Testis (tissue), 3 donors: ENCODE results near the gene RPN2. TPM values are rescaled to one million over a fixed set of nuclear protein-coding genes. Genes with fewer than 3 reads are reported as not detected.

Experiments used
- DNase-seq: peaks from one replicate; pipeline ENCODE4 v3.0.0-alpha.2; 2019
- H3K27ac ChIP-seq, 2 donors: fragments of 200-600 bp; sonication (generic); one replicate each; pipeline ENCODE4 v1.5.1; 2019
- H3K27me3 ChIP-seq: fragments of 200-600 bp; sonication (generic); one replicate; pipeline ENCODE4 v1.5.1; 2019
- H3K36me3 ChIP-seq: fragments of 200-600 bp; sonication (generic); one replicate; pipeline ENCODE4 v1.5.1; 2017; ENCODE audit warnings: low read depth; ENCODE audit errors: missing control alignments
- H3K4me1 ChIP-seq: fragments of 200-600 bp; sonication (generic); one replicate; pipeline ENCODE4 v1.5.1; 2019
- H3K4me3 ChIP-seq, 2 donors: fragments of 200-600 bp; sonication (generic); one replicate each; pipeline ENCODE4 v1.5.1; 2017 to 2019
- H3K9me3 ChIP-seq: fragments of 200-600 bp; sonication (generic); one replicate; pipeline ENCODE4 v1.5.1; 2017
- POLR2A ChIP-seq: fragments of 450-650 bp; IDR thresholded peaks from one replicate; pipeline ENCODE4 v1.6.1; 2017; ENCODE audit warnings: antibody characterized with exemption, mild to moderate bottlenecking, moderate library complexity
- WGBS, 2 donors: methylation state at CpG; one replicate each; pipeline ENCODE4 v1.1.5; 2018; 5-methylcytosine and 5-hydroxymethylcytosine counted together
- intact Hi-C: fragments of 100-400 bp; cut with DNase I; formaldehyde crosslinking; loops from one replicate; pipeline ENCODE4 v1.15.1; 2023; ENCODE audit warnings: low total_unique reads
- polyA plus RNA-seq: library from polyadenylated mRNA; stranded (reverse); fragments of 350-450 nt; fragmentation: Illumina TruSeq; extraction: RNeasy Lipid Tissue Mini Kit (QIAGEN cat#74804); gene quantifications from one replicate; pipeline ENCODE4 v1.2.3, GENCODE V29; 2014; ENCODE audit warnings: low read depth, low replicate concordance; ENCODE audit not compliant: insufficient read depth
- total RNA-seq, 2 donors: library from RNA; depleted of rRNA; stranded (reverse); fragments of >200 nt; gene quantifications; one replicate each; pipeline ENCODE4 v1.2.3, GENCODE V29; 2016
- TF ChIP-seq, protein P1 (sequence below), 3 experiments: fragments of 450-650 bp in 2 of 3; fragments of 200-600 bp in 1 of 3; sonication (generic) in 1 of 3; IDR thresholded peaks; one replicate each; pipeline ENCODE4 v1.5.1; 2016 to 2019; ENCODE audit warnings: antibody characterized with exemption in 3 of 3, mild to moderate bottlenecking in 2 of 3, moderate library complexity in 1 of 3

RPN2 gene
- total and polyA plus RNA-seq, 3 donors from 2014 or later: 200 to 284 (median 235) TPM

DNA sequence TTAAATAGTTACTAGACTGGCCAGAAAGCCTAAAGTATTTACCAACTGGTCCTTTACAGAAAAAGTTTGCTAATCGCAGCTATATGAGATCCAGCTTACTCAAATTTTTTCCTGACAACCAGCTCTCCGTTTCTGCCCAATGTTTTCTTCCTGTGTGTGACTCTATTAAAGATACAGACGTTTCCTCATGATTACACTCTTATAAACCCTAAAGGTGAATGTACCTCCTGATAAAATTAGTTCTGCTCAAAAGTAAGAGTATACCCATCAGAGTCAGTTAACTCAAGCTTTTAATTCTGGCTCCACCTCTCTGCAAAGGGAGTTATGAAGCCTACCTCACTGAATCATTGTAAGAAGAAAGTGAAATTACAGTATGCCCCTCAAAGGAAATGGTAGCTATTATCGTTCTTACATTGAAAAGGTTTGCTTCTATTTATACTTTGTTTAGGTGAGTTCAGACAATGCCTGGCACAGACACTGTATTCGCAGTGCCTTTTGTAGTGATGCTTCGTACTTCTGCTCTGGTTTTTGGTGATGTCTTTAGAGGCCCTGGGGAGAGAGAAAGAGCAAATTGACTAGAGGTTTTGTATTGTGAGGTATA, 10.4 kb downstream of the RPN2 start:
- H3K36me3 ChIP-seq: no peaks in the 10 kb centered on the region
- WGBS, 2 donors: 59 to 62% methylated on average over 6 of the region's 6 CpGs
- TF ChIP-seq, protein P1, sequence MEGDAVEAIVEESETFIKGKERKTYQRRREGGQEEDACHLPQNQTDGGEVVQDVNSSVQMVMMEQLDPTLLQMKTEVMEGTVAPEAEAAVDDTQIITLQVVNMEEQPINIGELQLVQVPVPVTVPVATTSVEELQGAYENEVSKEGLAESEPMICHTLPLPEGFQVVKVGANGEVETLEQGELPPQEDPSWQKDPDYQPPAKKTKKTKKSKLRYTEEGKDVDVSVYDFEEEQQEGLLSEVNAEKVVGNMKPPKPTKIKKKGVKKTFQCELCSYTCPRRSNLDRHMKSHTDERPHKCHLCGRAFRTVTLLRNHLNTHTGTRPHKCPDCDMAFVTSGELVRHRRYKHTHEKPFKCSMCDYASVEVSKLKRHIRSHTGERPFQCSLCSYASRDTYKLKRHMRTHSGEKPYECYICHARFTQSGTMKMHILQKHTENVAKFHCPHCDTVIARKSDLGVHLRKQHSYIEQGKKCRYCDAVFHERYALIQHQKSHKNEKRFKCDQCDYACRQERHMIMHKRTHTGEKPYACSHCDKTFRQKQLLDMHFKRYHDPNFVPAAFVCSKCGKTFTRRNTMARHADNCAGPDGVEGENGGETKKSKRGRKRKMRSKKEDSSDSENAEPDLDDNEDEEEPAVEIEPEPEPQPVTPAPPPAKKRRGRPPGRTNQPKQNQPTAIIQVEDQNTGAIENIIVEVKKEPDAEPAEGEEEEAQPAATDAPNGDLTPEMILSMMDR (IDR thresholded peaks at IDR 0.05): no peak
- TF ChIP-seq POLR2A: no peak
- no peak overlapping the region for H3K27ac ChIP-seq
- H3K9me3 ChIP-seq: no peaks in the 10 kb centered on the region
- H3K4me1 ChIP-seq: peaks cover 11% of the 10 kb centered on the region
- no peak for DNase-seq
- no peak overlapping the region for H3K4me3 ChIP-seq
- H3K27me3 ChIP-seq: no peaks in the 10 kb centered on the region
- intact Hi-C loops: no loop called here

DNA sequence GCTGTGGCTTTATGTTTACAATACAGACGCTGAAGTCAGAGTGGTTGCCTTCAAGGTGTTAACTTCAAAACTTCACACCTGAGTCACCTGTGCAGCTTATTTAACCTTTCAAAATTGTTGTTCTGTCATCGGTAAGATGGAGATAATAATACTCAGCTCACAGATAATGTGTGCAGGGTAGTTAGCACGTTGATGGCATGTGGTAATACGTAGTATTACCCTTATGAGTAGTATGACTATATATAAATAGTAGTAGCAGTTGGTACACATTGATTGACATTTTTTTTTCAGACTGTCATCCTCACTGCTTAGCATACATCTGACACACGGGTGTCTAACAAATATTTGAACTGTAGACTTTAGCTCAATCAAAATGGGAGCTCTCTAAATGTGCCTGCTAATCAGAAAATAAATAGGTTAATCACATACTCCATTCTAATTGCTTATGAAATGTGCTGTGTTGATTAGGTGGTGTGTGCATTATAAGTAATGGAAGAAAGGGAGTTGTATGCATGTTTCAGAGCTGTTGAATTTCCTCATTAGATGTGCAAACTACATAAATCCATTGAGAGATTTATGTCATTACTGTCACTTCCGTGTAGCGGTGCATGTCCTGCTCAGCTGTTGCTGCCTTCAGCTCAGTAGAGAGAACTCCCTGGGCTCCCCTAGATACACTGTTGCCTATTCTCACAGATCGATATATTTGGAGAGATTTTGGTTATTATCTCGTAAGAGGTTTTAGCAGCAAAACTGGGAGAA, 11.4 kb downstream of the RPN2 start:
- no peak overlapping the region for H3K27ac ChIP-seq
- H3K9me3 ChIP-seq: no peaks in the 10 kb centered on the region
- peaks cover 15% of the 10 kb centered on the region for H3K4me1 ChIP-seq
- H3K4me3 ChIP-seq: no peak overlapping the region
- no peak for DNase-seq
- intact Hi-C loops: no loop called here
- no peaks in the 10 kb centered on the region for H3K27me3 ChIP-seq
- WGBS, 2 donors: 57 to 70% methylated on average over 9 of the region's 9 CpGs
- H3K36me3 ChIP-seq: no peaks in the 10 kb centered on the region
- TF ChIP-seq, protein P1 (IDR thresholded peaks at IDR 0.05): no peak
- TF ChIP-seq POLR2A: no peak

DNA sequence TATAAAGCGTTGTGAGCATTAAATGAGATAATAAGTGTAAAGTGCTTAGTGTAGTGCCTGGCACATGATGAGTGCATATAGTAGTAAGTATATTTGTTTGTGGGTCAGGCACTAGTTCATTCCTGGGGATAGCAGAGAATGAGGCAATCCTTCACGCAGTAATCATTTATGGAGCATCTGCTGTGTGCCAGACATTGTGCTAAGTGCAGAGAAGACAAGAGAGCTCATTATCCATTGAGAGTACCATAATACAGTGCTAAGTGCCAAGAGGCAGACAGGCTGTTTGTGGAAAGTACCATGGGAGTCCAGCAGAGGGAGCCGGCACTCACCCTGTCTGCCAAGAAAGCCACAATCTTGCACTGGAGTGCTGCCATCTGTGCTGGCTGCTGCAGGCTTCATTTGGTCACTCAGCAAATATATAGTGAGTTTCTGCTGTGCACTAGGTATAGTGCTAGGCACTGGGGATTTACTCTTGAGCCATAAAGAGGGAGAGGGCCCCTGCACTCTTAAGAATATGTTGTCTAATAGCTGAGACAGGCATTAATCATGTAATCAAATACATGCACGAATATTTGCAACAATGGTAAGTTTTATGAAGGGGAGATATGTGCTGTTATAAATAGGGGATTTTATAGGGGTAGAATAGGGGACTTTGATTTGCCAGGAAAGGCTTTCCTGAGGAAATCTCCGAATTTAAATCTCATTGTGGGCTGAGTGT, 13.2 kb downstream of the RPN2 start:
- Histone ChIP-seq H3K36me3 (no peaks in the 10 kb centered on the region), H3K4me1 (peaks cover 15% of the 10 kb centered on the region), H3K9me3 (no peaks in the 10 kb centered on the region), H3K27me3 (no peaks in the 10 kb centered on the region), H3K27ac (no peak overlapping the region), H3K4me3 (no peak overlapping the region)
- intact Hi-C loops: no loop called here
- peak; percentile 94 for DNase-seq
- 41 to 53% methylated on average over 5 of the region's 5 CpGs for WGBS, 2 donors
- TF ChIP-seq, protein P1 (IDR thresholded peaks at IDR 0.05): peak; percentile 77 to 87 (median 82)
- TF ChIP-seq POLR2A: no peak

DNA sequence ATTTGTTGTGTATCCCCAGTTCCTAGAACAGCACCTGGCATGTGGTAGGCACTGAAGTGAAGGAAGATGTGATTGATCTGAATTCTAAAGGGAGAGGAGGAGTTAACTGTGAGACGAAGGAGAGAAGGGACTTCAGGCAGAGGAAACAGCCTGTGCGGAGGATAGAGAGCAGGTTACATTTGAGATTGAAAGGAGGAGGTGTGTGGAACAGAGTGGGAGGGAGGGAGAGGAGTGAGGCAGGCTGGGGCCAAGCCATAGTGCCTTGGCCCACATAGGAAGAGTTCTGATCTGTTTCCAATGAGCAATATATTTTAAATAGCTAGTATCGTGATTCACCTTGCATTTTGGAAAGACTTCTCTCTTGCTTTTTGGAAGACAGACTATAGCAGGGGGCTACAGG, 14.1 kb downstream of the RPN2 start:
- TF ChIP-seq, protein P1 (IDR thresholded peaks at IDR 0.05): no peak
- TF ChIP-seq POLR2A: no peak
- H3K4me3 ChIP-seq: no peak overlapping the region
- DNase-seq: no peak
- H3K36me3 ChIP-seq: no peaks in the 10 kb centered on the region
- no peaks in the 10 kb centered on the region for H3K27me3 ChIP-seq
- H3K27ac ChIP-seq: no peak overlapping the region
- H3K4me1 ChIP-seq: peaks cover 15% of the 10 kb centered on the region
- intact Hi-C loops: no loop called here
- 71 to 81% methylated on average over 3 of the region's 3 CpGs for WGBS, 2 donors
- H3K9me3 ChIP-seq: no peaks in the 10 kb centered on the region
